HG03354 (cell line): ENCODE results near the gene CARMIL1.
A peak's percentile ranks its signal among the peaks of the same experiment; 100 is the strongest.

Experiments used
- ATAC-seq: cut with Tn5 transposase; IDR thresholded peaks from one replicate; pipeline ENCODE4 v1.9.1; 2021; ENCODE audit warnings: mild to moderate bottlenecking; ENCODE audit not compliant: unreplicated experiment, poor library complexity, severe bottlenecking

CARMIL1 gene

DNA sequence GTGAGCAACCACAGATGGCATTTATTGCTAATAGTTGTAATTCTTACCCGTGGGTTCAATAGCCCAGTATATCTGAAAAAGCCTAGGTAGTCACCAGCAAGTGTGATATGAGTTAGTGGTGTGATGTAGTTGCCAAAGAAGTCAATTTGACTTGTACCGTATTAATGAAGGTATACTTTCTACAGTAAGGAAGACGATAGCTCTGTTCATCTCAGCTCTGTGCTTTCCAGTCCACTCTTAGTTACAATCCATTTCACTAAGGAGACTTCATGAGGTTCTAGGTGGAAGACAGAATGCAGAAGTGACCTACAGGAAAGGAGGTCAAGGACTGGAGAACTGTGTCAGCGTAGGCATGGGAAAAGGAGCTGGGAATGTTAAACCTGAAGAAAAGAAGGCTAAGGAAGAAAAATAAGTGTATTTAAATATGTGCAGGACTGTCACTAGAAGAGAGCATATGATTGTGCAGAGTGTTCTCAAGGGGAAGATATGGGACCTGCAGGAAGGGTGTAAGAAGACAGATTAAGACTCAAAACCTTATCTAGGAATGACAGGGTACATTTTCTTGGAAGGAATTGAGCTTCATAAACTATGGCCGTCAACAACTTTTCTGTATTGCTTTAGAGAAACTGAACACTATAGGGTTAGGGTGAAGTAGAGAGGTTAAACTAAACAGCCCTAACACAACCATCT is 255.9 kb downstream of the CARMIL1 start:
- no peak for ATAC-seq

DNA sequence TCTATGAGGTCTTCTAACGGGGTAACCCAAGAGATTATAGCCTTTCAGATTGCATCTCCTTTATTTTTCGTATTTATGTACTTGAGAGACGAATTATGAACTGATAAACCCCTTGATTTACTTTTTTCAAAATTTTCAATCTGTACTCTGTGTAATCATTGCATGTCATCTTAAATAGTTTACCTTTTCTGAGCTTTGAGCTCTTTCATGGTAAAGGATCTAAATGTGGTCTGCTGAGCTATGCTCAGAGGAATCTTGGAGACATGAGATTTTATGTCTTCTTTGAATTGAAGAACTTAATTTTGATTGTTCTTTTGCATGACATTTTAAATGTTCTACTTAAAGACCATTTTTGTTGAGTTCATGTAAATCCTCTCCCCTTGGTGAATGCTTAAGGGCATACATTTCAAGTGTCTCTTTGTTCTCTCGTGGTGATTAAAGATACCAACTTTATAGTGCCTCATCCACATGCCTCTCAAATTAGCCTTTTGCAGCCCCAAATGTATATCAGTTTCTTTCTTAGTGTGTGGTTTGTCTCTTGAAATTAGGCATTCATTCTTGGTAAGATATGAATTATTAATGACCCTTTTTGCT is 256.6 kb downstream of the CARMIL1 start:
- no peak for ATAC-seq

DNA sequence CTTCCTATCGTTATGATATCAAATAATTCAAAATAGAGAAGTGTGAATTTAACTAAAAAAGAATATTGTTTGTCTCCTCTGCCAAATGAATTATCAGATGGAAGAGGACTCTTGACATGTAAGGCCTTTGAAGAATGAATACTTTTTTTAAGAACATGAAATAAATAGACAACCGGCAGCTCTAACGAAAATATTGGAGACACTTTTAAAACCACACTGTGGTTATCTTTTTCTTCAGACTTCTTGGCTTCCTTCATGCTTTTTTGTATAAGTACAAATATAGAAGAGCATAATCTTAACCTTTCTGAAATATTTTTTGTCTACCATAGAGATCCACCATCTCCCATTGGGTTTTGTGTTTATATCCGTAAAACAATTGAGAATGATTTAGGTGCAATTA is 257.6 kb downstream of the CARMIL1 start:
- no peak for ATAC-seq

- ATAC-seq: no peak
Observed at GRCh38 chr6:25537349-25538018, 258.3 kb downstream of the CARMIL1 start.

GRCh38 chr6:25541228-25541627 is 262.1 kb downstream of the CARMIL1 start:
- ATAC-seq: no peak

GRCh38 chr6:25542984-25543910 is 264.1 kb downstream of the CARMIL1 start:
- no peak for ATAC-seq

- ATAC-seq: no peak
Observed at GRCh38 chr6:25544833-25545232, 265.7 kb downstream of the CARMIL1 start.

DNA sequence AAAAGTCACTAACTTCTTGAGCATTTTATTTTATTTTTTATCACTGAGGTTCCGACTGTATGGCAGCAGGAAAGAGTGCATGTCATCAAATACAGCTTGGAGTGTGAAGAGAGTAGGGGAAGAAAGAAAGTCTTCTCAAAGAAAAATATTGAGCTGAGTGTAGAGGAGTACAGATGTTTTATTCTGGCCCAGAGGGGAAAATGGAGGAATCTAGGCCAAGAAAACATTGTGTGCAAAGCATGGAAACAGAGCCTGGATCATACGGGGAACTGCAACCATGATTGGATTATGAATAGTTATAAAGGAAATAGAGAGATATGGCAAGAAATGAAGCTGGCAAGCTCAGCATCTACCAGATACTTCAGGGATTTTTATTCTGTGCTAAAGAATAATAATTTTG is 268.6 kb downstream of the CARMIL1 start:
- no peak for ATAC-seq

- ATAC-seq: no peak
Observed at GRCh38 chr6:25548451-25548850, 269.3 kb downstream of the CARMIL1 start.

DNA sequence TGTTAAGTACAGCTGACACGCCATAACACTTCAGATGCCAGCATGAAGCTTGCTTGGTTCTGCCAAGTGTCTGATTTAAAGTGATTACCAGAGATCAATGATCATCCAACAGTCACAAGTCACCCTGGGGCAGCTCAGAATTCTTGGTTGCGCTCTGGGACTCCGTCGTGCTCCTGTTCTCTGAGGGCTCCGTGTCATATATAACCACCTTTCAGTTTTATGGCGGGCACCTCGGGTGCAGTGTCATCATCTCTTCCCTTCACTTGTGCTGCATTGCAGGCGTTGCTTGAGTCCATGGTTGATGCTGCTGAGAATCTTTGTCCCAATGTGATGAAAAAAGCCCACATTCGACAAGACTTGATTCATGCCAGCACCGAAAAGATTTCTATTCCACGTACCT is 271.5 kb downstream of the CARMIL1 start:
- ATAC-seq: no peak

- no peak for ATAC-seq
Observed at GRCh38 chr6:25553502-25553901, 274.3 kb downstream of the CARMIL1 start.

GRCh38 chr6:25555188-25555587 is 276.0 kb downstream of the CARMIL1 start:
- ATAC-seq: no peak

- peak; percentile 52 for ATAC-seq
Observed at GRCh38 chr6:25556516-25556915, 277.3 kb downstream of the CARMIL1 start.

- ATAC-seq: no peak
Observed at GRCh38 chr6:25558155-25558817, 279.1 kb downstream of the CARMIL1 start.

DNA sequence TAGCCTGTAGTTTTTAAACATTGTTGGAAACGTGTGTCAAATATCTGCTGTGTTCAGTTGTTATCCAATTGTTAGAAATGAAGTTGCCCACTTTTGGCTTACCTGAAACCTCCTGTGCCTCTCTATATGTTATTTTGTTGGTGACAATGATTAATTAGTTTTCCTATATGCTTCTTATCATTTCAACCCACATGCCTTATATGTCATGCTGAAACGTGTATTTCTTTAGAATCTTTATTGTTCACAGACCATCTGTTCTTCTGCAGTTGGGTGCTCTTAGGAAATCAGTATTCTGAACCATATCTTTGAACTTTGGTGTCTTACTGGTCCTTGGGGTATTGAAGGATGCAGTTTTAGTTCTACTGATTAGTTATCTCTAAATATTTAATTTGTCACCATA is 281.7 kb downstream of the CARMIL1 start:
- ATAC-seq: no peak

DNA sequence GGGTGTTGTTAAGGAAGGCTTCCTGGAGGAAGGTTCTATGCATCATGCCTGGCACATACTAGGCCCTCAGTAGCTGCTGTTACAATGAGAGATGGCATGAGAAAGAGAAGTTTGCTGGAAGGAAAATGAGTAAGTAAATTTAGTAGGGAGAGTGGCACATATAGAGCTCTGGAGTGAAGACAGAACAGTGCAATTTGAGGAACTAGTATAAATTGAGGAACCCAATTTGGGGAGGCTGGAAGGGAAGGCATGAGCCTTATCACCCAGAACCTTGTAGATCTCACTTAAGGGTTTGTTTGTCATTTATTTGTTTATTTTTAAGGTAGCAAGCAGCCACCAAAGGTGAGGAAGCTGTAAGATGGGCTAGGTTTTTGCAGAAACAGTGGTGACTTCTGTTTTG is 285.8 kb downstream of the CARMIL1 start:
- no peak for ATAC-seq

GRCh38 chr6:25570578-25570977 is 291.4 kb downstream of the CARMIL1 start:
- ATAC-seq: no peak

DNA sequence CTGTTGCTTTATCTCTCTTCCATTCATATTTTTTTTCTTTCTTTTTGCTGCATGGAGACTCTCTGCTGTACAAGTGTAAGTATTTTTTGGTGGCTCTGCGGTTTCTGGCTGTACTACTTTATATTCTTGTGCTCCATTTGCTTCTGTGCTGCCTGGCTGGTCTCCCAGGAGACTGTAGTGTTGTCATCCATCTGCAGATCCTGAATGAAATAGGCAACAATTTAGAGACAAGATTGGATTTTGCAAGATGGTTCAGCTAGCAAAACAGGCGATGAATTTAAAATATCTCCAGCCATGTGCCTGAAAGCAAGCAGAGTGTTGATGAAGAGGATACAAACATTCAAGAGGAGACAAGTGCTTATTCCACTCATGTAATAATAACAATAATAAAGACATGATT is 297.7 kb downstream of the CARMIL1 start:
- no peak for ATAC-seq

DNA sequence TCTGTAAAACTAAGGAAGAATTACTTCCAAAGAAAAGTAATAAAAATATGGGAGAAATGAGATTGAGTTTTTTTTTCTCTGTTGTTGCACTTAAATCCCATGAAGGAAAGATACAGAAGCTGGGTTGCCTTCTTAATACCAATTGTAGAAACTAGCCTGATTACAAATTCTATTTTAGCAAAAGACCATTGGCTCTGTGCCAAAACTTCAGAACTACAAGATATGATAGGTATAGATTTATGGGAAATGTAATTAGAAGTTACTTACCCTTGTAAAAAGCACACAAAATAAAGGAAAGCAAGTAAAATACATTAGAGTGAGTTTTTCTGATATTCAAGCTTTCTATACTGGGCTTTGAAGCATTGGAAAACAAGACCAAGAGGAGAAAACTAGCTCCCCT is 299.4 kb downstream of the CARMIL1 start:
- no peak for ATAC-seq

GRCh38 chr6:25579391-25579883 is 300.3 kb downstream of the CARMIL1 start:
- ATAC-seq: no peak
